Activated T-cell treated with anti-CD3 and anti-CD28 coated beads, Interleukin-2, amount 50 U/mL, for 48 hours (primary cell): Measurements from ENCODE around the gene ENC1.

ENCODE experiments used
- DNase-seq, 2 experiments: peaks; one replicate each; pipeline ENCODE4 v3.0.0-alpha.2; 2020

Gene ENC1

DNA sequence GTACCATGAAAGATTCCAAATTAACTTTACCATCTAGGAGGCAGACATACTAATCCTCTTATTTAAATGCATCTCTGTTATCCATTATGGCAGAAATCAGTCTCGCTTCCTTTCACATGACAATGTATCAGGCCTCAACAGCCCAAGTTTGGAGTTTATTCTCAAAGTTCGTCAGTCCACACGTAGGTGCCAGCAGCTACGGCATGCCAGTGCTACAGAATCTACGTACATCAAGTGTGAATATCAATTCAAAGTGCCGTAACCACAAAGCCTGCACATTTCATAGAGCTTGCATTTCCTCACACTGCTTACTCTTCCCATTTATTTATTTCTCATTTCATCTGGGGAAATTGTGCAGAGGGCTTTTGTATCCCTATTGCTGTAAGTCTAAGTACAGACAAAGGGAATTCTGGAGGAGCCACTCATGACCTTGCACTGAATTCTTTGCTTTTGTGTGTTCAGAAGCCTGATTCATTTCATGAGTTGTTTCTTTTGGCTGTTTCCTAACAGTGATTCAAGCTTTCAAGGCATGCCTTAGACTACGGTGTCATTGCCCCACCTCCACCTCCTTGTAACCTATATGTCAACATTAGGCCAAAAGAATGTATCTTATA lies 10.0 kb downstream of the ENC1 start:
- no peak for DNase-seq

DNA sequence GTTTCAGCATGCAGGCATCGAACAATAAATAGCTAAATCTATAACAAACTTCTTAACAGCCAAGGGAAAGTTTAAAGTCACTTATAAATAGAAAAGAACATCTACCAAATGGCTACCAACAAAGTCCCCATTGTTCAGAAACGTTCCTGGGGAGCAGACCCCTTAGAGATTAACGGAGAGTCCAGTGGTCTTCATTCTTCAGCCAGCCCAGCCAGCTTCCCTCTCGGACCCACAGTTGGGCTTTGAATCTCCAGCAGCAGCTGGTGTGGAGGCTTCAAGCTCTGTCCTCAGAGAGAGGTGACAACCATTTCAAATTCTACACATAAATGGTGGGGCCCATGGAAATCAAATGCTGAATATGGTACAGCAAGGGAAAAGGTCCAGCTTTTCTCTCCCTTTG lies 11.2 kb downstream of the ENC1 start:
- DNase-seq, result no peak

- DNase-seq, result no peak
Measured at GRCh38 chr5:74628359-74628758, 12.2 kb downstream of the ENC1 start.

GRCh38 chr5:74627646-74628279 lies 12.8 kb downstream of the ENC1 start:
- no peak for DNase-seq

DNA sequence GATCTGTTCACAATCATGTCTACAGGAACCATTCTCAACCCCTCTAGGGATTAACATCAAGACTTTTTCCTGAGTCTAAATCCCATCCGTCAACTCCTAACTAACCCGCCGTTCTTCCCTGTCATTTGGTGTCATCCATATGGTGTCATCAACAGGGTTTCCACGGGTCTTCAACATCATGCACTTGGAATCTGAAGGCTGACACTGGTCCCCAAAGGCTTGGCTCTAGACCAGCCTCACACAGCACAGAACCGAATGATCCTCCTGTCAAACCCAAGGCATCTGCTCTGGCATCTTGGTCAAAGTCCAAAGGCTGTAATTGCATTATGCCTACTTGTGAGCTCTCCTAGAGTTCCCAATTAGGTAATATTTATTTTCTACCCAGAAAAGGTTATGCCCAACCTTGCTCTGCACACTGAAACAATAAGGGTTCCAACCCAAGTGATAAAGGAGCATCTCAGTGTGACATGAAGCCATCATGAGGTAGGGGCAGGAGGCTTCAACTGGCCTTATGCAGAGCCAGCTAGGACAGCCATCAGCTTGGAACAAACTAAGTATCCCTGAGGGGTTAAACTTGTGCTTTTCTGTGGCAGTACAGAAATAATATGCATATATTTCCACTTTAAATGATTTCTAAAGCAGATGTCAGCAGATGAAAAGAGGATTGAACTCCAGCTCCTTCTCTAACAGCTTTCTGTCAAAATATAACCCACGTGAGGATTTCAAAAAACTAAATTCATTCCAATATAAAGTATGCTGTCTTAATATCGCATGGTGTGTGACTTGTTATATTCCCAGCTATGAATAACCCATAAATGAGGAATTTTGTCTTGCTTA lies 13.9 kb downstream of the ENC1 start:
- no peak for DNase-seq

- no peak for DNase-seq
Measured at GRCh38 chr5:74625742-74626241, 14.7 kb downstream of the ENC1 start.

DNA sequence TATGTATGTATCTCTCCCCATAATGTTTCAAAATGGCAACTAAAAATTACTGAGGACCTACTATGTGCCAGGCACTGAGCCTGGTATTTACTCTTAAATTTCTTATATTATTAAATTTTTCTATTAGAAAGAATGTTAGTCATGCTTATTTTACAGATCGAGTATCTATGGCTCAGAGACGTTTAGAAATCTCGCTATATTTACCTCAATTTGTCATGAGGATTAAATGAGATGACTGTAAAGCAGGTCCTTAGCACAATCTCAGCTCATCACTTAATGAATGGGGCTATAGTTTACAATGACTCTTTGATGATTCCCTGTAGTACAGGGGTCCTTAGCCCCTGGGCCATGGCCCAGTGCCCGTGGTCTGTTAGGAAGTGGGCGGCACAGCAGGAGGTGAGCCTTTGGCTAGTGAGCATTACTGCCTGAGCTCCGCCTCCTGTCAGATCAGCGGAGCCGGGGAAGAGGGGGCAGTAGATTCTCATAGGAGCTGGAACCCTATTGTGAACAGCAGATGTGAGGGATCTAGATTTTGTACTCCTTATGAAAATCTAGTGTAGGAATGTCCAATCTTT lies 15.5 kb downstream of the ENC1 start:
- DNase-seq, result no peak

- DNase-seq, result no peak
Measured at GRCh38 chr5:74624501-74624900, 16.0 kb downstream of the ENC1 start.

DNA sequence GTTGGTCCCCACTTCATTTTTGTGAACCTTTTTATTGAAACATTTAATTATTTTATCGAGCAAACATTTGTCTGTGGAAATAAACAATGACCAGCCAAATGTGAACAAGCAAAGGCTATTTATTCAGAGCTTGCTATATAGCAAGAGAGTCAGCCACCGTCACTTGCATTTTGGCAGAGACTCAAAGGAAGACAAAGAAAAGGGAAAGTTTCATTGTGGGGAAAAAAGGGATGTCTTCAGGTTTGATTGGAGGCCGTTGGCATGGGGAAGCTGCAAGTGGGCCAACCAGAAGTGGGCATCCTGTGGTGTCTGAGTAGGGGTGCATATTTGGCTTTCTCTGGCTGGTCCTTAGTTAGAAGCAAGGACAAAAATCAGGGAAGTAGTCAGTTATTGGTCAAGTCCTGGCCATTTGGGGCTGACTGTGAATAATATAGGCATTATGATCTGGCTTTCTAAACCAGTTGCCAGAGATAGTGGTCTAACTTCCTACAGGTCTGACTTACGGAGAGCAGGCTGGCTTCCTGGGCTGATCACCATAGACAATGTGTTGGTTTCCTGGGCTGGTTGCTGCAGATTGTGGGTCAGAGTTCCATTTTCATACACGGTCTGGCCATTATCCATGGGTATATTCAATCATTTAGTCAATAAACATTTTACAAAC lies 16.6 kb downstream of the ENC1 start:
- no peak for DNase-seq

DNA sequence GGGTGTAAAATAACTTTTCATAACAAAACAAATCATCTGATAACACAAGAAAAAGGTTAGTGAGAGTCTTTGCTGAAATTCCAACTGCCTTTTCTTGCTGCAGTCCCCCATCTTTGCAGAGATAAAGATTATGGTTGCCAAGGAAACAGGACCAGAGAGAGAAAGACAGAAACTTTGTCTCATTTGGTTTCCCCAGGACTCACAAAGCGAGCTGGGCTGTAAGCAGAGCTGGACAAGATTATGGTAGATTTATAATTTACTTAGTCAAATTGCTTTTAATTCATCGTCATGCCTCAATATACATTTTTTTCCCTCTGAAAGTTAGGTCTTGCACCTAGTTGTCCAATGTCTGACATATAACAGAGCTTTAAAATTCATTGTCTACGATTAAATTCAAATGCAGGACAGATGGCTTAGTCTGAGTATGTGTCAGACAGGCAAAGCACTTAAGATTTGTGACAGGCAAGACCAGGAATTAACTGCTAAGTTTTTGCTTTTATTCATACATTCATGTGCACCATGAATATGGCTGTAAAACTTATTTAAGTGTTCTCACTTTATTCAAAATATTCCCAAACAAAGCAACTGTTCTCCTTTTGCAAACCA lies 17.4 kb downstream of the ENC1 start:
- no peak for DNase-seq

DNA sequence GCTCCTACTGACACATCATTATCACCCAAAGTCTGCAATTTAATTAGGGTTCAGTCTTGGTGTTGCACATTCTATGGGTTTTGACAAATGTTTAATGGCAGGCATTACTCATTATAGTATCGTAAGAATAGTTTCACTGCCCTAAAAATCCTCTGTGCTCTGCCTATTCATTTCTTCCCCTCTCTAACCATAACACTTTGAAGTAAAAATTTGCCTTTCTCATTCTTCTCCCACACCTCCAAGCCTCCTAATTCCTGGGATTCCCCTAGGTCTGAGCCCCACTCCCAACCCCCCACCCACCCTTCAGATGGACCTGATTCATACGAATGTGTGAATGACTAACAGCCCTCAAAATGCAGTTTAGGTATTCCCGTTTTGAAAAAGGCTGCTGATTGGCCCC lies 18.4 kb downstream of the ENC1 start:
- peak in 1 of 2 experiments; percentile 41 for DNase-seq

DNA sequence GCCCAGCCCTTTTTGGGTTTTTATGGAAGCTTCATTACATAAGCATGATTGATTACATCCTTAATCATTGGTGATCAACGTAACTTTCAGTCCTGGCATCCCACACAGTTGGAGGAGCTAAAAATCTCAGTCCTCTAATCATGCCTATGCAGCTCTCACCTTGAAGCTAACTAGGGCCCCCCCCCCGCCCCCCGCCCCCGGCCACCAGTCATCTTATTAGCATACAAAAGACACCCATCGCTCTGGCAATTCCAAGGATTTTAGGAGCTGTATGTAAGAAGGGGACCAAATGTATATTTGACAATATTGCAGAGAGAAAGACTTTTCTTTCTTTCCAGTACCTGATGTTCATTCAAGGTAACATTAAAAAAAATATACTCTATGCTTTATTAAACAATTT lies 19.0 kb downstream of the ENC1 start:
- no peak for DNase-seq

- DNase-seq, result no peak
Measured at GRCh38 chr5:74619308-74619707, 21.2 kb downstream of the ENC1 start.

DNA sequence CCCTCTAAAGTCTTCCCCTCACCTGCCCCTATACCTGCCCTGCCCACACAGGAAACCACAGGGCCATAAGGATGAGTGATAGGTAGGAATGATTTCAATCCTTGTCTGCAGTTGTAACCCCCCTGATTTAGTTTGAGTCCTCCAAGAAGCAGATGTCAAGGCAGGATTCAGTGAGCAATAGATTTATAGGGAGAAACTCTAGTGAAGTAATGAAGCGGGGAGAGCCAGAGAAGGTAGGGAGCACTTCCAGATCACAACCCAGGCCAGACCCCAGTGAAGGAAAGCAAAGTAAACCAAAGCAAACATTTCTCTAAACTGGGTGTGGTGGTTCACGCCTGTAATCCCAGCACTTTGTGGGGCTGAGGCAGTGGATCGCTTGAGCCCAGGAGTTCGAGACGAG lies 22.4 kb downstream of the ENC1 start:
- DNase-seq, result no peak

DNA sequence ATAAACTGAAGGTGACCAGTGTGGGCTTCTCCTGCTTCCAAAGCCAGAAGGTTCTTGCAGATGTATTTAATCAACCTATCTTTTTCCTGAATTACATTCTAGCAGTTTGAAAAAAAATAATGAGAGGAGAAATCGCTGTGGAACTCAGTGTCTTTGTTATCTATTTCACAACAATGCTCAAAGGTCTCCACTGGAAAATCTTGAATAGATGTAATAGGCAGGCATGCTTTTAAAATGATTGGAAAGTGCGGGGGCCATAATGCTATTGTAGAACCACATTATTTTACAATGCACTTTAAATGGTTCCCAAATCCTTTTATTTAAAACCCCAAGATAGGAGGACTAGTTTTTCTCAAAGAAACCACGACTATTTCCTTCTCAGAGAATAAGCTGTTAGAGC lies 23.3 kb downstream of the ENC1 start:
- no peak for DNase-seq

DNA sequence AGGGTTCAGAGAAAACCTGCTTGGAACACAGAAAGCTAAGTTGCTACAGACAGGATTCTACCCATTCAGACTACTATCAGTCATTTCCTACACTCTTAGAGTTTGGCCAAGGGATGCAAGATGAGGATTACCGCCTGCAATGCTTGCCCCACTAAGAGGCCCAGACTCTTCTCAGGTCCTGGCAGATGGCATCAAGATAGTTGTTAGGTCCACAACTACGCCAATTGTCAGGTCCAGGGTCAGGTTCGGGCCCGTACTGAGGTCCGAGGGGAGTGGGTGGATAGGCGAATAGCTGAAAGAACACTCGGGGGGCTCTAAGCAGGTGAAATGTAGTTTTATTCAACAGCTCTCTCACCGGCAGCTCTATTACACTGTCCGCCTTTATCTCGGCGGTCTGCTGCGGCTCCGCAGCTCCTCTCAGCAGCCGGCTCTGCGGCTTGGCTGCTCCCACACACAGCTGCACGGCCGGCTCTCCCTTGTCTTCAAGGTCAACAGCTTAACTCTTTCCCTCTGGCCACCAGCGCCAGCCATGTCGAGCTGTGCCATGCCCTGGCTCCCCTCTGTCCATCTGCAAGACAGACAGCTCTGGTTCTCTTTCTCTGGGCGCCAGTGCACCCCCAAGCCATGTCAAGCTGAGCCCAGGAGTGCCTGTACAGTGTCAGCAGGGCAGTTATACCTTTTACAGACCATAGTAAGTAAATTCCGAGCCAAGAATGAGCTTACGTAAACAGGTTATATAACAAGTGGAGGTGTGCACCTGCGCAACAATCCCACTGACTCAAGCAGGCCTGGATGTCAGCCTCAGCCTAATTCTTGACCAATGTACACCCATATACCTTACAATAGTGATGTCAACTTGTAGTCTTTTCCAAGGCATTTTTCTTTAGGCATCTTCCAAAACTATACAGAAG lies 24.0 kb downstream of the ENC1 start:
- no peak for DNase-seq

- no peak for DNase-seq
Measured at GRCh38 chr5:74613283-74613682, 27.2 kb downstream of the ENC1 start.

DNA sequence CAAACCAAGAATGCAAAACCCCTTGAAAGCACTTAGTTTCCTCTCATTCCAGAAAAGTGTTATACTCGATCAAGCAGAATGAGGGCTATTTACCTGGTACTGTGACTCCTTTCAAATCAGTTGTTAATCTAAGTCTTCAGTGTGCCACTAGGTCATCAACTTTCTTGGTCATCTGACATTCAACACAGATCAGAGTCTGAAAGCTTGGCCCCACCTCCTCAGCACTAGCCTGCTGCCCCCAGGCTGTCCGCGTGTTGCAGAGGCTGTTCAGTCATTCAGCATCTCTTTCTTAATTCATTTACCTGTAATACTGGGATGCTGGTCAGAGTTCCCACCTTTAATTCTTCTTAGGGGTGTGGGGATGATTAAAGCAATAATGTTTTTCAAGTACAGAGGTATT lies 28.5 kb downstream of the ENC1 start:
- DNase-seq, result no peak

- DNase-seq, result no peak
Measured at GRCh38 chr5:74608736-74609601, 31.6 kb downstream of the ENC1 start.

- DNase-seq, result no peak
Measured at GRCh38 chr5:74605759-74606158, 34.8 kb downstream of the ENC1 start.

DNA sequence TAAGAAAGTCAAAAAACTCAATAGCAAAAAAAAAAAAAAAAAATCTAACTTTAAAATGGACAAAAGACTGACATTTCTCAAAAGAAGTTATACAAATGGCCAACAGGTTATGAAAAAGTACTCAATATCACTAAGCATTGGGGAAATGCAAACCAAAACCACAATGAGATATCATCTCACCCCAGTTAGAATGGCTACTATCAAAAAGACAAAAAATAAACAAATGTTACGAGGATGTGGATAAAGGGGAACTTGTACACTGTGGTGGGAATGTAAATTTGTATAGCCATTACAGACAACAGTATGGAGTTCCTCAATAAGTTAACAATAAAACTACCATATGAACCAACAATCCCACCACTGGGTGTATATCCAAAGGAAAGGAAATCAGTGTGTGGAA lies 37.2 kb downstream of the ENC1 start:
- no peak for DNase-seq
